ENCODE measurements around the gene TBL1X.

Gene TBL1X

DNA sequence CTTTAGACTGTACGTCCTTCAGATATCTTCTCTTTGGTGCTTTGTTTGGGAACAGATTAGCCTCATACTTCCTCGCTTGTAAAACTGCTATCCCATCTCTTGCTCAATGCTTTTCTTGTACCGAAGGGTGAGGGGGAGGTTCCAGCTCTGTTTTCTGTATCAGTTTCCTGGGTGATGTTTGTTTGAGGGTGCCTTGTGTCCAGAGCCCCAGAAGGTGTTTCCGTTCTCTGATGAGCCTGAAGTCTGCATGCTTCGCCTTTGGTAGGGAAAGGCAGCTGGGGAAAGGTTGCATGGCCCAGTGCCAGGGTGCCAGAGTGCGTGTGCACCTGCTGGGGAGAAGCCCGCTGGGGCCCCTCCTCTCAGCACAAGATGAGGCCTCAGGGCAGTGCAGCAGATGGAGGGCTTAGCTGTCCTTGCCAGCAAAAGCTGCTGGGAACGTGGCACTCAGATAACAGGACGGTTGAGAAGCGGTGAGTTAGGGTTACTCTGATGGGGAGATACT lies 73.7 kb downstream of the TBL1X start:
- DNase-seq, result peak; percentile 97 to 98

DNA sequence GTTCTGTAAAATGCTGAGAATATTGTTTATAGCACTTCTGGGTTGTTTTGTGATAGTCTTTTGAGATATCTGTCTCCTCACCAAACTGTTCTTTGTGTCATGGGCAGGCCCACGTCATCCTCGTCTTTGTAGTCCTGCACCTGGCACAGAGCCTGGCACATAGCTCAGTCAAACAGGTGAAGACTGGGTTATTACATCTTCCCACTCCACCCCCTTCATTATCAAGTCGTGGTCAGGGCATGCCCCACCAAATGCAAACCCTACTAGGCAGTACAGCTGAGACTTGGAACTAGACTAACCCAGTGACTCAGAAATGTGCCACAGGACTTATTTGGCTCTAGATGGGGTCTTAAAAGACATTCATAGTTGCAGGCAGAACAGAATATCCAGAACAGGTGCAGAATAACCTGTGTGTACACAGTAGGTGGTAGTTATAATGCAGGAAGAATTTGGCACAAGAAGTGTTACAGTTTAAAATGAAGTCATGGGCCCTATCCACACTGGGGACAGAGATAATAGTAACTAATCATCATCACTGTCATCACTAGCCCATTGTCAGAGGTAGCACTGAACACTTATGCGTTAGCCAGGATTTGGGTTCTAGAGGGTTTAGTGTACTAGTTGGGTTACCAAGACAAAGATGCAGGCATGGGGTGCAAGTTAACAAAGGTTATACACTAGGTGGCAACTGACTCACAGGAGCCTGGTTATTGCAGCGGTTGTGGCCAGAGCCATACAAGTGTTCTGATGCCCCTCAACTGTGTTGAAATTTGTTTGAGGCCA lies 74.9 kb downstream of the TBL1X start:
- DNase-seq, result no peak

DNA sequence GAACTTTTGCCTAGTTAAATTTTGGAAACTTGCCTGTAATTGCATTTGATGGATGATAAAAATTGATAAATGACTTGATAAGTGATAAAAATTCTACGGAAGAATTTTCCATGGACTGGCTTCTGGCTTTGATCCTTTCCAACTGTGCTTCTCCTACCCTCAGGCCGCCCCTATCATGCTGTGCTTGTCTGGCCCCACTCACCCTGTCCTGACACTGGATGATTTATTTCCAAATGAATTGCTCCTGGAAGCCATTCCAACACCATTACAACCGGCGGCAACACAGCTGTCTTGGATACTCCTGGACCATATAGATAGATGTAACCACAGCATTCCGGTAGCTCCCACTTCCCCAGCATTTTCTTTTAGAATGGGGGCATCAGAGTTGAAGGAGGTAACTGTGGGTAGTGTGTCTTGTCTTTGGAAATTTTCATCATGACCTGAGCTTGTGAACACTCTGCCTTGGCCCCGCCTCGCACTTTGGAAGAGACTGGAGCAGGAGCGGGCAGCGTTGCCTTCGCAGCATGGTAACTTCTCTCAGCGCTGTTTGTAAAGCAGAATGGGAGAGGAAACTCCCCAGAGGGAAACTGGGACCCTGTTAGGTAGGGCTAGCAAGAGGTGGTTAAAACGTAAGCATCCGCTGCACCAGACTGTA lies 77.4 kb downstream of the TBL1X start:
- DNase-seq, result no peak

DNA sequence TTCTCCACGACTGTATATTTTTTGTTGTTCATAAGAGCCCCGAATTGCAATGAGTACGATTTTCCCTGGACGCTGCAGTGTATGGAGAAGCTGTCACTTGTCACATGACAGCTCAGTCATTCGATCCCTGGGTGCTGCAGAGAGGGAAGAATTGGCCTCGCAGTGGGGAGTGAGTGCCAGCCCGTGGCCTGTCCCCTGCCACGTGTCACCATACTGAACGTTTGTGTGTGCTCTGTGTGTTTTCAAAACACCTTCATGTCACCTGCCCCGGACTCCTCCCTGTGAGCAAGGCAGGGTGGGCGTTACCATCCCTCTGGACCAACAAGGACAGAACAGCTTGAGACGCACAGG lies 77.9 kb downstream of the TBL1X start:
- DNase-seq, result peak in 1 of 2 experiments; percentile 41

DNA sequence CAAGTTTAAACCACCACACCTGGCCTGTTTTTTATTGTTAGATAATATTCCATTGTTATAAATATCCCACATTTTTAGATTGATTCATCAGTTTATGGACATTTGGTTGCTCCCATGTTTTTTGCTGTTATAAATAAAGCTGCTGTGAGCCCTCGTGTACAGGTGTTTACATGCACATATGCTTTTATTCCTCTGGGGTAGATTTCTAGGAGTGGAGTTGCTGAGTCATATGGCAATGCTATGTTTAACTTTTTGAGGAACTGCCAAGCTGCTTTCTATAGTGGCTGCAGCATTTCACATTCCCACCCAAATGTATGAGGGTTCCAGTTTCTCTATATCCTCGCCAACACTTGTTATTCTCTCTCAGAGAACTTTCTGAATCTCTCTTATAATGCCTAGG lies 90.5 kb downstream of the TBL1X start:
- no peak for DNase-seq

DNA sequence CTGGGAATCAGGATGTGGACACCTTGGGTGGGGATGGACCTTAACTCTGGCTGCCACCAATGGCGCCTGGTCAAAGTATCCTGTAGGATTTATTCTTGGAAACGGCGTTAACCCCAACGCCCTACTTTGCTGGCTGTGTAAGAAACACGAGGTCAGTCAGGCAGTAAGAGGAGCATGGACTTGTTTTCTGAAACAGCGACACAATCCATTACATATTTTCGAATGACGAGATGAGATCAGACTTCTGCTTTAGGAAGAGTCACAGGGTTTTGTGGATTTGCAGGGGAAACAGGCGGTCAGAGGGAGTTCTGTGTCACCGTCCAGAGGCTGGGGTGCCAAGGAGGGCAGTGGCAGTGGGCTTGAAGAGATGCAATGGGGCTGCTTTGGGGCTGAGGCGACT lies 92.2 kb downstream of the TBL1X start:
- DNase-seq, result no peak

DNA sequence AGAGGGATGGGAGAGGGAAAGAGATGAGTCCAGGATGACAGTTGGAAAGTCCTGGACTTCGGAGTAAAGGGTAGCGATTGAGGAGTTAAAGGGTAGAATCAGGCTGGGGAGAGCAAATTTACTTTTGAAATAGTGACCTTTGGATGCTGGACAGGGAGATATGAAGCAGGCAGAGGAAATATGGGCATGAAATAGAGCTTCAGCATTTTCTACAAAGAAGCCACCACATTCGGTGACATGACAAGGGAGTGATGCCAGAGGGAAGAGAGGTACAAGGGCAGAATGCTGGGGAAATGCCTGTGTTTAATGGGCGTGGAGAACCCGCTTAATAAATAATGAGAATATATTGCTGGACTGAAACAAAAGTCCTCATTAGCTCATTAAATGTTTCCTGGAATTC lies 92.7 kb downstream of the TBL1X start:
- no peak for DNase-seq

DNA sequence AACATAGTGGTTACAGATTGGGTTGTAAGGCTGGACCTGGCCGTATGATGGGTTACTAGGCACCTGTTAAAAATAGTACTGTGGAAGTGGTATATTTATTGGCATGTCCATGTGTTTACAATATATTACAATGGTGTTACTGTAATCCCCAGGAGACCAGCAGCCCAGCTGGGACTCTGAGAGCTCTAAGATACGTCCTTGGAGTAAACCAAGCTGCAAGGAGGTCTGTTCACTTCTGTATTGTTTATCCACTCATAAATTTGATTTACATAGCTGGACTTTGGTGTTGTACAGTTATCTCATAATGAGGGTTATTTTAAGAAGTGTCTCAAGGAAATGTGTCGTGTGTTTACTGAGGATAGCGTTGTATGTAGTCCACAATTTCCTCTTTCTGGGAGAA lies 93.8 kb downstream of the TBL1X start:
- peak in 1 of 2 experiments; percentile 51 for DNase-seq

DNA sequence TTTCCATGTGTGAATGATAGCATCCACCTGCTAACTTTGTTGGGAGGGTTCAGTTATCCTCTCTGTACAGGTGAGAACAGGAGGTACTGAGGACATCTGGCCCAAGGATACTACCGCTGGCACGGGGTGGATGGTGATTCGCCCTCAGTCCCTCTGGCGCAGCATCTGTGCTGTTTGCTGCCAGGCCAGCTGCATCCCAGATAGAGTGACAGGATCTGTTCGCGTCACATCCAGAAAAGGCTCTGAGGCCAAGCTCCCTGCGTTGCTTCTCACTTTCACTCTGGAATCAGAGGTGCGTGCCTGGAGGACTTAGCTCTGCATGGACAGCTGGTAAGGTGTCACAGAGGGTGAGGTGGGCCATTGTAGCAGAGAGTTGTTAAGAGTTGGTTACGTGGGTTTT lies 95.4 kb downstream of the TBL1X start:
- peak in 1 of 2 experiments; percentile 72 for DNase-seq

DNA sequence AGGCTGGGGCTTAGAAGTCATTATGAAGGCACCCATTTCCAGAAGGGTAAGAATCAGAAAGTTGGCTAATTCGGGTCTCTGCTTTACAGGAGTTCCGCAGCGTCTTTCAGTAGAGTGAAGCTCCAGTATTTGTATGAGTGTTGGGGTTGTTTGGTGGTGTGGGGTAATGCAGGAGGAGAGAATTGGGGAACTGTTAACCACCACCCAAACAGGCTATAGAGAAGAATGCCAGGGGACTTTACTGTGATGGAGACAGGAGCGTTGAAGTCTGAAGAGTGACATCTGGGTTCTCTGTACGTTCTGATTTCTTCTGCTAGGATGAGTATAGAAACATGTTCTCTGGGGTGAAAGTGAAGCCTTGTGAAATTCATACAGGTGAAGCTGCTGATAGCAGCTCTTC lies 96.3 kb downstream of the TBL1X start:
- DNase-seq, result no peak

DNA sequence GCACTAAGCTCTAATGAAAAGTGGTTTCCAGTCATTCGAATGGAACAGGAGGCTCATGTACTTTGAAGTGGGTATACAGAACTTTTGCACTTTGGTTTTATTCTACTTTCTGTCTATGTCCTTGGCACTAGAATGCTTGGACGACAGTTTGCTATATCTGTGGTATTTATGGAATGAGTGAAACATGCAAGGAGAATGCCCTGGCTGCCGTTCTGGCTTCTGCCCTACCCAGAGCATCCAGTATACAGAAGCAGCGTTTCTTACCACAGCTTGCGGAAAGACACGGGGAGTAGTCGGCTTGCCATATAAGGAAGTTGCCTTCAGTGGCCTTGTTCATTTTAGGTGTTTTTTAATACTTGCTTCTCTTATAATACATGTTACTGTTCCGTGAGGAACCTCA lies 98.0 kb downstream of the TBL1X start:
- no peak for DNase-seq

DNA sequence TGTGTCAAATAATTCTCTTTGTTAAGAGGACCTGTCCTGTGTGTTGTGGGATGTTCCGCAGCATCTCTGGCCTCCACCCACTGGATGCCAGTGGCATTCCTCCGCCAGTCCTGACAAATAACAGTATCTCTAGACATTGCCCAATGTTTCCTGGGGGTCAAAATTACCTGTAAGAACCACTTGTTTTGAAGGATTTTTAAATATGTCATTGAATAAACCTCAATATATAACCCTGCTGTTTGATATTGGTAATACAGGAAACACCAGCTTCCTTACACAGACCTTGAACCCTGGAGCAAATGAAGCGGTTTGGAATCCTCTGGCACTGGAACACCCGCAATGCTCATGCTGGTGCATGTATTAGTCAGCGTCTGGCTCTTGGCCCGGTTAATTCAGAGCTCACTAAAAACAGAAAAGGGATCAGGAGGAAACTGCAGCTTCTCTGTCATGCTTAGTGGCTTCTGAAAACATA lies 101.3 kb downstream of the TBL1X start:
- DNase-seq, result no peak

DNA sequence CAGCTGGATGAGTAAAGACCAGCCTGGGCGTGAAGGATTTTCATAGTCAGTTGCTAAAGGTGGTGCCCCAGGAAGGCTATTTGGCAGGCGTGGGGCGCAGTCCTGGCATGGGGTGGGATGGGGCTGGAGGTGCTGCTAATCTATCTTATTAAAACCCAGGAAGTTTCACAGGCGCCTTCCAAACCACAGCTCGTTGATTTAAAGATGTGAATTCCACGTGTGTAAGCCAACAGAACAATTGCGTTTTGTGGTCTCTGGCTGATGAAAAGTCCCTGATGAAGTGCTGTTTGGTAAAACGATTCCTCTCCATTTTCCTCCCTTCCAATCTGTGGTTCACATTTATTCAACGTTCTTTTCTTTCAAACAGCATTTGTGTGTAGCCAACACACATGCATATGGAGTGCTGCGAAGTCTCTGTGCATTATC lies 105.0 kb downstream of the TBL1X start:
- no peak for DNase-seq

DNA sequence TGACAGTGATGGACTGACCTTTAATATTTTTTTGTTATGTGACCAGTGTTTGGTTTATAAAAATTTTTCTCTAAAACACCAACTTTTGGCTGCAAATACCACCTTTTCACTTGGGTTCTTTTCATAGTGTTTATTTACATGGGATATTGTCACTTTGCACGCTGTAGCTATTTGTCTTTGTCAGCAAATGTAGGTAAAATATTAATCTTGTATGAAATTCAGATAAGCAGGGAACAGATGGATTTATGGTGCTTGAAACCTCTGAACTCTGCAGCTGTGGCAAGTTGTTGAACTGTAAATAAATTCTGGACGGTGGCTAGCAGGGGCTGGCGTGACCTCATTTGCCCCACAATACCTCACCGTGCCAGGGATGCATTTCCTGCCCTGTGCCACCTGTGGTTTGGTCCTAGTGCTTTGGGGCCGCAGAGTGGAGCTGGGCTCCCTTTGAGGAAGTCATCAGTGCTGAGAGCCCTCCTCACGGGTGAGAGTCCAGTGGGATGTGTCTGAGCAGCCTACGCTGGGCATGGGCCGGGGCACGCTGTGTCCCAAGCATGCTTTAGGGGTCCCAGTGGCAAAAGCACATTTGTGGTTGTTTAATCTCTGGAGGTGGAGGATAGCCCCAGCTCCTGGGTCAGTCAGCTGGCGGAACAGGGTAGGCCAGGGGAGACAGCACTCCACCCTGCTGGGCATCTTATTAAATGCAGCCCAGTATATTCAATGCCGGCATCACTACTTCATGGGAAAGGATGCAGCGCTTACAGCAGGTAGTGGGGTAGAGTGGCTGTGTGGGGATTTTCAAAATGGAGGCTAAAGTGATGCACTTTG lies 108.6 kb downstream of the TBL1X start:
- DNase-seq, result peak; percentile 22 to 68

DNA sequence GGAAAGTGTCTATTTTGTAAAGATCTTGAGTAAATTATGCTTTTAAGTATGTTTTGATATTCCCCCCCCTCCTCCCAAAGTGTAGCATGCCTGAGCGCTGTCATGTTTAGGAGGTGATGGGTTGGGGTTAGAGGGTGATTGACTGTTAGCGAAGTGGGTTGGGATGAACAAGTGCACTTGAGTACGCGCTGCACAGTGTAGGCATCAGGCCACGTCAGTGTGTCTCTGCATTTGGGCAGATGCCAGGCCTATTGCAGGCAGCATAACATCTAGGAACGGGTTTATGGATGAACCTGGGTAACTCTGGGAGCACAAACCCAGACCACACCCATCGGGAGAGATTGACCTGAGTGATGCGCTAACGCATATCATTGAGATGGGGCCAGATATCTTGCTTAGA lies 111.2 kb downstream of the TBL1X start:
- peak in 1 of 2 experiments; percentile 57 for DNase-seq

DNA sequence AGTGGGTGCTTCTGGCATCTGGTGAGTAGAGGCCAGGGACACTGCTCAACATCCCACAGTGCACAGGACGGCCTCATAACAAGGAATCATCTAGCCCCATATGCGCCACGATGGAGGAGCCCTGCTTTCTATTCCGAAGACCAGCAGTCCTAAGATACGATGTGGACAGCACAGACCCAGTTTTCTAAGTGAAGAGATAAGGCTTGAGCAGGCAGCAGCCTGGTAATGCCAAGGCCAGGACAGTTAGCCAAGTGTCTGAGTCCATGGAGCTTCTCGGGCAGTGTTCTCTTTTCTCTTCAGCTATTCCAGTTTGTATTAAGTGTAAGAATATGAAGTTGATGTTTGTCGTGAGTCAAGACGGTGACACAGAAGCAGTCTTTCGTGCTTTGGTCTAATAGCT lies 112.7 kb downstream of the TBL1X start:
- DNase-seq, result no peak

DNA sequence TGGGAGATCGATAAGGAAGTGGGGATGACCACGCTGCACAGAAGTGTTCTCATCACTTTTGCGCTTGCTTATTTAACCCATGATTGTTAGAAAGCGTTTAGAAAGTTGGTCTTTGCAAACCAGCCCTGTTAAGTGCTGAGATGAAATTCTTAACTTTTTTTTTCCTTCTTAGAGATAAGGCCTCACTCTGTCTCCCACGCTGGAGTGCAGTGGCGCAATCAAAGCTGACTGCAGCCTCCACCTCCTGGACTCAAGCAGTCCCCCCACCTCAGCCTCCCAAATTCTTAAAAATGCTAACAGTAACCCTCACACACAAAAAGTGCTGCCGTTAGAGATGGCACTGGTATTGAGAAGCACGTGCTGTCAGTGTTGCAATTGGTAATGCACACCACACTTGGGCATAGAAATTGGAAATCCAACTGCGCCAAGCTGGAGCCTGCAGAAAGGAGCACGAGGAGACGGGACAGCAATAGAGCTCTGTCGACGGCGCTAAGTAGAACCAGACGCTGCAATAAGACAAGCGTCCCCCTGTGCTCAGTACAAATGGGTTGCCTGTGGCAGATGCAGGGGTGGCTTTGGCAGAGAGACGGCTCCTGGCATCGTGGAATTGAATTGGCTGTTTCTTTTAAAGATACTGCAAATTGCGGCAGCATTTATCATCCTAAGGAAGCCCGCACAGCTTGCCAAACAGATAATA lies 113.4 kb downstream of the TBL1X start:
- DNase-seq, result no peak

DNA sequence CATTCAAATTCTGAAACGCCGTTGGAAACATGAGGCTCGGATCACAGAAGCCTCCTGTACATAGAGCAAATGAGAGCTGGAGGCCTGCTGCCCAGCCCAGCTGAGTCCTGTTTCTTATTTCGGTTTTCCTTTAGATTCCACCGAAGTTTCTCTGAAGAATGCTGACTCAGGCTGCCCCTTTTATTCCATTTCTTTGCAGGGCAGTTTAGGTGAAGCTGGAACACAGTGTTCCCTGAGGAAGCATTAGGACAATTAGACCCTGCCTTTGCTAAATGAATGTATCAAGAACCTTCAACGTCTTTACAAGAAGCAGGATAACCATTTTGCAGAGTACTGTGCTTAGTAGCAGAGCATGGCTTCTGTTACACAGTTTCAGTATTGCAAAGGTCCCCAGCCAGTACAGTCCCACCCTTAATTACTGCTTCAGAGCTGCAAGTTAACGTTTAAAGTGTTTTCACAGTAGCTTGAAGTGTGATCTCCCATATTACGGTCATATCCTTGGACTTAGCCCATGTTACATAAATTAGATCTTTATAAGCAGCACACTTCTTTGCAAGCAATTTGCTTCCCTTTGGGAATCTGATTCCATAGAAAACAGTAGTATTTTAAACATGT lies 117.0 kb downstream of the TBL1X start:
- no peak for DNase-seq

DNA sequence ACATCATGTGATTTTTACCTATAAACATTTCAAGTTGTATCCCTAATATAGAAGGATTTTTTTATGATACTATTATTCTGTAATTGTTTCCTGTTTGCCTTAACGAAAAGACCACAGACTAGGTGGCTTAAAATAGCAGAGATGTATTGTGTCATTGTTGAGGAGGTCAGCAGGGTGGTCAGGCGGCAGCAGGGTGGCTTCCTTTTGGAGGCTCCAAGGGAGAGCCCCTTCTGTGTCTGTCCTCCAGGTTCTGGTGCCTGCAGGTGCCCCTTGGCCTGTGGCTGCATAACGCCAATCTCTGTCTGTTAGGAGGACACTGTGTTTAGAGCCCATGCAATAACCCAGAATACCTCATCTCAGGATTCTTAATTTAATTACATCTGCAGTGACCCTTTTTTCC lies 118.1 kb downstream of the TBL1X start:
- DNase-seq, result no peak

DNA sequence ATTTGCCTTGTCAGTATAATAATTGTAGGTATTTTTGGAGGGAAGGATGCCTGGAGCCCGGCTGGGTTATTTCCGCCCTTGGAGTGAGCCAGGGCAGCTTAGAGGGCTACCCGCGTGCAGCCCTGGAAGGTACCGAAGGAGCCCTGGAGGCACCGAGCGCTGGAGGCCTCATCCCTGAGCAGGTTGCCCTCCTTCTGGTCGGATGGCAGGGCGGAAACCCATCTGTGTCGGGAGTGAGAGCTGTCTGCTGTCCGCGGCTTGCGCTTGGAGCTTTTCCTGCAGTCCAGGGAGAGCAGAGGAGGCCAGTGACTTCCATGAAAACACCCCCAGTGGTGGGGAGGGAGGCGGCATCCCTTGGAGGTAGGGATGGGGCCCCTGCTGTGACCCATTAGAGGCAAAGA lies 122.1 kb downstream of the TBL1X start:
- peak in 1 of 2 experiments; percentile 8 for DNase-seq

DNA sequence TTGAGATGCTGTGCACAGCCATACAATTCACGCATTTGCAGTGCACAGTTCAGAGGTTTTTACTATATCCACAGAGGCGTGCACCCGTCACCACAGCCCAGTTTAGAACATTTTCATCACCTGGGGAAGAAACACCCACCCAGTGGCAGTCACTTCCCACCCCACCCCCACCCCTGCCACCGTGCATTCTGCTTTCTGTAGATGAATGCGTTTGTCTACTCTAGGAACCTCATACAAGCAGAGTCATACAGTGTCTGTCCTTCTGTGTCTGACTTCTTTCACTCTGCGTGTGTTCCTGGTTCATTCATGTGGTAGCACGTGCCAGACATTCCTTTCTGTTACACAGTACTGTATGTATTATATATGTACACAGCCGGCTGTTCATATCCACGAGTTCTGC lies 122.8 kb downstream of the TBL1X start:
- no peak for DNase-seq

DNA sequence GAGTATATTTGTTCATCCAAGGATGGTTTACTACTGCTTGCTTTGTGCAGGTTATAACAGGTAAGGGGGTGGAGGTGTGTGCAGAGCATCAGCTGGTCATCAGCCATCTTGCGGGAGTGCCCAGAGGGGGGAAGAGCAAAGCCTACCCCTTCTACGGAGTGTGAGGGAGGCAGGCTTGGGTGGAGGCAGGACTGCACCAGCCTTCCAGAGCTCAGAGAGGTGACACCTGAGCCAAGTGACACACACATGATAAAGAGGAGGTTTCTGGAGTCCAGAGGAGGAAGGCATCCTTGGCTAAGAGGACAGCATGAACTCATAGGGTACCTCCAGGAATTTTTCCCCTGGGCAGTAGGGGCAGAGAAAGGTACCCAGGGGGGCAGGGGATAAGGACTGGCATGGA lies 126.6 kb downstream of the TBL1X start:
- DNase-seq, result no peak
